ENCODE data around the gene SUSD6. TPM values are rescaled to one million over a fixed set of nuclear protein-coding genes. Genes with fewer than 3 reads are reported as not detected.

The SUSD6 gene
- total RNA-seq, 1 experiment from 2014 or later = 21.5 TPM

DNA sequence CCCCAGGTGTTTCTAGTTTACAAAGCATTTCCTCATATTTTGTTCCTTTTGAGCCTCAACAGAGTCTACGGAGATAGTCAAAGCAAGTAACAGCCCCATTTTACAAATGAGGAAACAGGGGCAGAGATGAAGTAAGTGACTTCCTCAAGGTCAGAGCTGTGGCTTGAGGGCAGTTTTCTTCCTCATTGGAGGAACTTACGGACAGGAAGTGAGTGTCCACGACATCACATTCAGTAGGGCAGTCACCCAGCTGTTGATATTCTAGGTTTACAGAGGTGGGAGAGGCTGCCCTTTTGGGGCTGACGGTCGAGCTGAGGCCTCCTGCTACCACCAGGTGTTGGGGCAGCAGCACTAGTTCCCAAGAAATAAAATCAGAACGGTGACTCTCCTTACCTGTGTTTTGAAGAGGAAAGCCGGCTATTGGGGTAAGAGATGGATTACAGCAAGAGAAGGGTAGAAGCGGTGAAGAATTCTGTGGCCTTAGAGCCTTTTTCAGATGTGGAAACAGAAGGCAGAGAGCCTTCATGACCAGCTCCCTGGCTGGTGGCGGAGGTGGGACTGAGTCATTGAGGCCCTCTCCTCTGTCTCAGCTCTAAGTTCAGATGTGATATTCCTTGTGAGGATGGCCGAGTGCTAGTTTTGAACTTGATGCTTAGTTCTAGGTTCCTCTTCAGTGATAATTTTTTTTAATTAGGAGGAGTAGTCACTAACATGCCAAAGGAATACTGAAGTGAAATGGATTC is 41.7 kb downstream of the SUSD6 start:
- peaks cover 56% of the 10 kb centered on the region for H3K4me1 Mint-ChIP-seq (ENCODE audit: low read depth, unreplicated experiment)
- H3K27ac Mint-ChIP-seq (ENCODE audit: unreplicated experiment) = no peak overlapping the region
- Histone ChIP-seq H3K4me1 (peaks cover 84% of the 10 kb centered on the region), H3K4me3 (ENCODE audit: low read depth, low read length) (no peak overlapping the region), H3K36me3 (ENCODE audit: control insufficient read depth, insufficient read depth, low read length) (no peaks in the 10 kb centered on the region), H3K27me3 (replicated peaks; ENCODE audit: control insufficient read depth, insufficient read depth, low read length) (no peaks in the 10 kb centered on the region), H3K9me3 (no peaks in the 10 kb centered on the region)
- TF ChIP-seq, protein P1, sequence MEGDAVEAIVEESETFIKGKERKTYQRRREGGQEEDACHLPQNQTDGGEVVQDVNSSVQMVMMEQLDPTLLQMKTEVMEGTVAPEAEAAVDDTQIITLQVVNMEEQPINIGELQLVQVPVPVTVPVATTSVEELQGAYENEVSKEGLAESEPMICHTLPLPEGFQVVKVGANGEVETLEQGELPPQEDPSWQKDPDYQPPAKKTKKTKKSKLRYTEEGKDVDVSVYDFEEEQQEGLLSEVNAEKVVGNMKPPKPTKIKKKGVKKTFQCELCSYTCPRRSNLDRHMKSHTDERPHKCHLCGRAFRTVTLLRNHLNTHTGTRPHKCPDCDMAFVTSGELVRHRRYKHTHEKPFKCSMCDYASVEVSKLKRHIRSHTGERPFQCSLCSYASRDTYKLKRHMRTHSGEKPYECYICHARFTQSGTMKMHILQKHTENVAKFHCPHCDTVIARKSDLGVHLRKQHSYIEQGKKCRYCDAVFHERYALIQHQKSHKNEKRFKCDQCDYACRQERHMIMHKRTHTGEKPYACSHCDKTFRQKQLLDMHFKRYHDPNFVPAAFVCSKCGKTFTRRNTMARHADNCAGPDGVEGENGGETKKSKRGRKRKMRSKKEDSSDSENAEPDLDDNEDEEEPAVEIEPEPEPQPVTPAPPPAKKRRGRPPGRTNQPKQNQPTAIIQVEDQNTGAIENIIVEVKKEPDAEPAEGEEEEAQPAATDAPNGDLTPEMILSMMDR (IDR thresholded peaks at IDR 0.05; ENCODE audit: insufficient read depth in 1 of 2, low read depth in 1 of 2, low read length in 1 of 2, severe bottlenecking in 1 of 2, unreplicated experiment in 1 of 2) = no peak
- ChIA-PET POLR2A (no interaction called here), CTCF (no interaction called here)
- no peaks in the 10 kb centered on the region for H3K27me3 Mint-ChIP-seq (ENCODE audit: insufficient read depth, unreplicated experiment)
- intact Hi-C loops (cut with micrococcal nuclease; ENCODE audit: unreplicated experiment) = no loop called here
- DNase-seq = no peak
- BruUV-seq (replicated peaks) = no TSS peak
- H3K36me3 Mint-ChIP-seq (ENCODE audit: insufficient read depth, unreplicated experiment) = no peaks in the 10 kb centered on the region
- H3K9me3 Mint-ChIP-seq (ENCODE audit: unreplicated experiment) = no peaks in the 10 kb centered on the region
- no peak overlapping the region for H3K4me3 Mint-ChIP-seq (ENCODE audit: unreplicated experiment)

DNA sequence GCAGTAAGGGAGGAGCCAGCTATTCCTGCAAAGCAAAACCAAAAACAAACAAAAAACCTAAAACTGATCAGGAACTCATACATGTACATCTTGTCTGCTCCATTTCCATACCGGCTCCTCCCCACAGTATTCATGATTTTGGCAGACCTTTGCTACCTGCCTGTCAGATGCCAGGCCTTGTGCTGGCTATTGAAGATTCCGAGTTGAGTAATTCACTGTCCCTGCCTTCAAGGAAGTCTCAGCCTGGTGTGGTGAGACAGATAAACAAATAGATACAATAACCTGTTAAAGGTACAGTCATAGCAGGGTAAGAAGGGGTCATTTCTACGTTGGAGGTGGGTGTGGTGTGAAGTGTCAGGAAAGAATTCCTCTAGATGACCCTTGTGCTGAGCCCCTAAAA is 42.7 kb downstream of the SUSD6 start:
- Histone ChIP-seq H3K36me3 (ENCODE audit: control insufficient read depth, insufficient read depth, low read length) (no peaks in the 10 kb centered on the region), H3K27me3 (replicated peaks; ENCODE audit: control insufficient read depth, insufficient read depth, low read length) (no peaks in the 10 kb centered on the region), H3K4me1 (peaks cover 84% of the 10 kb centered on the region), H3K9me3 (no peaks in the 10 kb centered on the region), H3K4me3 (ENCODE audit: low read depth, low read length) (no peak overlapping the region)
- intact Hi-C loops (cut with micrococcal nuclease; ENCODE audit: unreplicated experiment) = no loop called here
- ChIA-PET CTCF (no interaction called here), POLR2A (no interaction called here)
- H3K36me3 Mint-ChIP-seq (ENCODE audit: insufficient read depth, unreplicated experiment) = no peaks in the 10 kb centered on the region
- peak overlapping the region; percentile 62 for H3K27ac Mint-ChIP-seq (ENCODE audit: unreplicated experiment)
- peaks cover 58% of the 10 kb centered on the region for H3K4me1 Mint-ChIP-seq (ENCODE audit: low read depth, unreplicated experiment)
- DNase-seq = no peak
- peak overlapping the region; percentile 1 for H3K4me3 Mint-ChIP-seq (ENCODE audit: unreplicated experiment)
- TF ChIP-seq, protein P1 (IDR thresholded peaks at IDR 0.05; ENCODE audit: insufficient read depth in 1 of 2, low read depth in 1 of 2, low read length in 1 of 2, severe bottlenecking in 1 of 2, unreplicated experiment in 1 of 2) = no peak
- H3K27me3 Mint-ChIP-seq (ENCODE audit: insufficient read depth, unreplicated experiment) = no peaks in the 10 kb centered on the region
- BruUV-seq (replicated peaks) = no TSS peak
- no peaks in the 10 kb centered on the region for H3K9me3 Mint-ChIP-seq (ENCODE audit: unreplicated experiment)

DNA sequence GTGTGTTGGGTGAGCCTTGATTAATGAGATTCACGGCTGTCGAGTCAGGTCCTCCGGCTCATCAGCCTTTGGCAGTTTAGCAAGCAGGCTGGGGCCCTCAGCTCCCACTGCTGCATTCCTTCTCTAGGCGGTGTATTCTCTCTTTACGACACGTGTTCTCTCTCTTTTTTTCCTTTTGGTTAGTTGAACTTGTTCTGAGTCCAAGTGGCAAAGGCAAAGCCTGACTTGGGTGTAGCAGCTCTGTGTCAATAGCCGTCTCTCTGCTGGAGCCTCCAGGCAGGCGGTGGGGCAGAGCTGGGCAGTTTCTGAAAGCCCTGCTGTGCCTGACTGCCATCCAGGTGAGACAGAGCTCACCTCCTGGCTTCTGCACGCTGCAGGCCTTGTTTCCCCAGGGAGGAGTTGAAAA is 46.6 kb downstream of the SUSD6 start:
- intact Hi-C loops (cut with micrococcal nuclease; ENCODE audit: unreplicated experiment) = loop anchor here (2.0 kb wide), 1 partner anchor 51 kb away; no protein-coding TSS in a partner anchor
- no peaks in the 10 kb centered on the region for H3K36me3 ChIP-seq (ENCODE audit: control insufficient read depth, insufficient read depth, low read length)
- peak overlapping the region; percentile 8; the same call in 1 of the 2 replicates for H3K4me3 ChIP-seq (ENCODE audit: low read depth, low read length)
- Mint-ChIP-seq H3K4me3 (ENCODE audit: unreplicated experiment) (peak overlapping the region; percentile 55), H3K27me3 (ENCODE audit: insufficient read depth, unreplicated experiment) (no peaks in the 10 kb centered on the region), H3K4me1 (ENCODE audit: low read depth, unreplicated experiment) (peaks cover 52% of the 10 kb centered on the region), H3K9me3 (ENCODE audit: unreplicated experiment) (no peaks in the 10 kb centered on the region), H3K27ac (ENCODE audit: unreplicated experiment) (peak overlapping the region; percentile 84), H3K36me3 (ENCODE audit: insufficient read depth, unreplicated experiment) (no peaks in the 10 kb centered on the region)
- peaks cover 66% of the 10 kb centered on the region for H3K4me1 ChIP-seq
- TF ChIP-seq, protein P1 (IDR thresholded peaks at IDR 0.05; ENCODE audit: insufficient read depth in 1 of 2, low read depth in 1 of 2, low read length in 1 of 2, severe bottlenecking in 1 of 2, unreplicated experiment in 1 of 2) = no peak
- ChIA-PET POLR2A (interaction anchor here (0.6 kb wide), 1 partner anchor 11 kb away, joined by 4 read pairs; no protein-coding TSS in a partner anchor), CTCF (interaction anchor here (0.6 to 1.1 kb wide), 4 partner anchors 9 to 68 kb away, joined by 3 to 6 read pairs (median 5); no protein-coding TSS in a partner anchor)
- peak; percentile 74 to 78 for DNase-seq
- H3K9me3 ChIP-seq = no peaks in the 10 kb centered on the region
- no TSS peak for BruUV-seq (replicated peaks)
- H3K27me3 ChIP-seq (replicated peaks; ENCODE audit: control insufficient read depth, insufficient read depth, low read length) = no peaks in the 10 kb centered on the region

All from Caco-2 (cell line).